Stimulated activated CD8-positive, alpha-beta memory T cell treated with anti-CD3 and anti-CD28 coated beads, Interleukin-2, amount 100 ng/mL, for 1 hour (primary cell): ENCODE data around the gene LRCOL1.
A peak's percentile ranks its signal among the peaks of the same experiment; 100 is the strongest.

ENCODE experiments used
- DNase-seq, 2 donors: peaks; one replicate each; pipeline ENCODE4 v3.0.0-alpha.2; 2020; ENCODE audit warnings: low read depth in 2 of 2

The LRCOL1 gene

GRCh38 chr12:132619071-132619385 is 8.6 kb upstream of the LRCOL1 start:
- DNase-seq, result no peak

GRCh38 chr12:132618683-132619043 is 8.3 kb upstream of the LRCOL1 start, which contains the start of gene P2RX2:
Gene P2RX2, plus strand, starts transcription at chr12:132618776. Its CDS starts 41 bp downstream, at chr12:132618817.
- no peak for DNase-seq

- DNase-seq, result no peak
Observed at GRCh38 chr12:132617822-132618682, 7.7 kb upstream of the LRCOL1 start.

- no peak for DNase-seq
Observed at GRCh38 chr12:132617135-132617701, 6.8 kb upstream of the LRCOL1 start.

GRCh38 chr12:132615579-132616038 is 5.2 kb upstream of the LRCOL1 start:
- DNase-seq, result no peak

- DNase-seq, result peak; percentile 64 to 67
Observed at GRCh38 chr12:132614861-132615578, 4.6 kb upstream of the LRCOL1 start.

GRCh38 chr12:132614029-132614428 is 3.6 kb upstream of the LRCOL1 start:
- DNase-seq, result no peak

GRCh38 chr12:132611620-132612019 is 1.2 kb upstream of the LRCOL1 start:
- no peak for DNase-seq

- no peak for DNase-seq
Observed at GRCh38 chr12:132610866-132611602, 652 bp upstream of the LRCOL1 start.

GRCh38 chr12:132608231-132609171 is 1.9 kb downstream of the LRCOL1 start:
- no peak for DNase-seq

- DNase-seq, result no peak
Observed at GRCh38 chr12:132606927-132607326, 3.5 kb downstream of the LRCOL1 start.

- no peak for DNase-seq
Observed at GRCh38 chr12:132606466-132606865, 3.9 kb downstream of the LRCOL1 start.

- no peak for DNase-seq
Observed at GRCh38 chr12:132605892-132606291, 4.5 kb downstream of the LRCOL1 start.

GRCh38 chr12:132604668-132605441 is 5.5 kb downstream of the LRCOL1 start:
- no peak for DNase-seq

- no peak for DNase-seq
Observed at GRCh38 chr12:132604151-132604618, 6.2 kb downstream of the LRCOL1 start.

- no peak for DNase-seq
Observed at GRCh38 chr12:132603240-132604150, 6.9 kb downstream of the LRCOL1 start.

GRCh38 chr12:132602572-132603239 is 7.7 kb downstream of the LRCOL1 start:
- DNase-seq, result no peak

- DNase-seq, result no peak
Observed at GRCh38 chr12:132601171-132601883, 9.1 kb downstream of the LRCOL1 start.
